GM18907 (cell line): ENCODE measurements around the gene MYF6.
"Not testable (repeated sequence)": the region's sequence is repeated elsewhere in the genome, so short reads cannot be mapped to it uniquely, and the experiment has no call there.

Source experiments
- ATAC-seq: cut with Tn5 transposase; IDR thresholded peaks from one replicate; pipeline ENCODE4 v1.9.1; 2021; ENCODE audit warnings: mild to moderate bottlenecking, moderate library complexity; ENCODE audit not compliant: unreplicated experiment

Gene MYF6

GRCh38 chr12:80707126-80707829 lies at the start of gene MYF6:
Gene MYF6, plus strand, starts transcription at chr12:80707634. Its CDS starts 86 bp downstream, at chr12:80707720.
- no peak for ATAC-seq

GRCh38 chr12:80659512-80660063 lies 47.8 kb upstream of the MYF6 start:
- no peak for ATAC-seq

GRCh38 chr12:80662586-80662985 lies 44.8 kb upstream of the MYF6 start:
- ATAC-seq, result no peak

GRCh38 chr12:80670214-80670613 lies 37.2 kb upstream of the MYF6 start:
- no peak for ATAC-seq

GRCh38 chr12:80676042-80676636 lies 31.3 kb upstream of the MYF6 start:
- not testable (repeated sequence) for ATAC-seq

- no peak for ATAC-seq
These were observed 30.6 kb upstream of the MYF6 start for GRCh38 chr12:80676856-80677255.

- no peak for ATAC-seq
These were observed 29.4 kb upstream of the MYF6 start for GRCh38 chr12:80677994-80678393.

- ATAC-seq, result no peak
These were observed 27.9 kb upstream of the MYF6 start for GRCh38 chr12:80679346-80680131.

- ATAC-seq, result peak; percentile 66
These were observed 26.1 kb upstream of the MYF6 start for GRCh38 chr12:80681287-80681686.

- ATAC-seq, result no peak
These were observed 25.6 kb upstream of the MYF6 start for GRCh38 chr12:80681786-80682185.

- no peak for ATAC-seq
These were observed 23.3 kb upstream of the MYF6 start for GRCh38 chr12:80684077-80684495.

GRCh38 chr12:80690090-80690489 lies 17.3 kb upstream of the MYF6 start:
- ATAC-seq, result no peak

- ATAC-seq, result no peak
These were observed 16.9 kb upstream of the MYF6 start for GRCh38 chr12:80690513-80690912.

- ATAC-seq, result no peak
These were observed 15.3 kb upstream of the MYF6 start for GRCh38 chr12:80692114-80692513.

GRCh38 chr12:80697270-80697887 lies 10.1 kb upstream of the MYF6 start:
- ATAC-seq, result no peak

- no peak for ATAC-seq
These were observed 9.2 kb upstream of the MYF6 start for GRCh38 chr12:80698256-80698655.

GRCh38 chr12:80698847-80699542 lies 8.4 kb upstream of the MYF6 start:
- ATAC-seq, result no peak

GRCh38 chr12:80700327-80700726 lies 7.1 kb upstream of the MYF6 start:
- ATAC-seq, result no peak

GRCh38 chr12:80701388-80701787 lies 6.0 kb upstream of the MYF6 start:
- no peak for ATAC-seq
